B cell (primary cell): Measurements from ENCODE around the gene AKIRIN1.

Source experiments
- CTCF ChIP-seq: fragments of 200-600 bp; IDR thresholded peaks from one replicate; pipeline ENCODE4 v1.8.0; 2022; ENCODE audit warnings: antibody characterized with exemption, mild to moderate bottlenecking
- EZH2 ChIP-seq: IDR thresholded peaks from 2 replicates; pipeline ENCODE4 v1.6.1; 2012; ENCODE audit warnings: borderline replicate concordance, low read depth, mild to moderate bottlenecking, moderate library complexity, low read length; ENCODE audit not compliant: insufficient read depth, poor library complexity, severe bottlenecking

GRCh38 chr1:39046613-39047210 lies 55.6 kb downstream of the AKIRIN1 start:
- TF ChIP-seq CTCF (no peak), EZH2 (no peak)
